HFFc6 (cell line): ENCODE measurements around the gene NODAL. TPM values are rescaled to one million over a fixed set of nuclear protein-coding genes. Genes with fewer than 3 reads are reported as not detected.

Experiments
- DNase-seq: peaks from one replicate; pipeline ENCODE4 v3.0.0-alpha.2; 2018
- H3K27ac Mint-ChIP-seq: 2 replicates; pipeline ENCODE4 v1.8.0; 2020; ENCODE audit warnings: mild to moderate bottlenecking, mixed read lengths
- H3K27me3 Mint-ChIP-seq: 2 replicates; pipeline ENCODE4 v1.8.0; 2021; ENCODE audit warnings: mild to moderate bottlenecking, moderate library complexity, mixed read lengths; ENCODE audit not compliant: insufficient read depth
- H3K36me3 Mint-ChIP-seq: 2 replicates; pipeline ENCODE4 v1.8.0; 2021; ENCODE audit warnings: low read depth, mixed read lengths
- H3K4me1 Mint-ChIP-seq: 2 replicates; pipeline ENCODE4 v1.8.0; 2020; ENCODE audit warnings: low read depth, mixed read lengths
- H3K4me3 Mint-ChIP-seq: 2 replicates; pipeline ENCODE4 v1.8.0; 2020; ENCODE audit warnings: mild to moderate bottlenecking, moderate library complexity, mixed read lengths
- H3K9me3 Mint-ChIP-seq: 2 replicates; pipeline ENCODE4 v1.8.0; 2020; ENCODE audit warnings: mild to moderate bottlenecking, mixed read lengths
- CTCF ChIP-seq: fragments of 200-600 bp; sonication (generic); IDR thresholded peaks from 2 replicates; pipeline ENCODE4 v1.5.0; 2021; ENCODE audit warnings: antibody characterized with exemption, mild to moderate bottlenecking
- total RNA-seq, 6 experiments: library from RNA; stranded (reverse); fragmentation: NEBNext Ultra II Directional; extraction: Animal tissue kit (Norgen Biotek cat#: 25700); gene quantifications; 2 replicates in 1 of 6; 3 replicates in 5 of 6; pipeline ENCODE4 v1.2.3, GENCODE V29; 2021

Gene NODAL
- total RNA-seq, 6 experiments from 2014 or later, result not detected

- TF ChIP-seq CTCF, result no peak
- Mint-ChIP-seq H3K4me1 (no peaks in the 10 kb centered on the region), H3K9me3 (no peaks in the 10 kb centered on the region), H3K36me3 (no peaks in the 10 kb centered on the region), H3K27ac (no peak overlapping the region), H3K4me3 (no peak overlapping the region), H3K27me3 (peaks cover 53% of the 10 kb centered on the region)
- DNase-seq, result no peak
These were observed 31.4 kb upstream of the NODAL start for GRCh38 chr10:70472799-70473454.

- Mint-ChIP-seq H3K36me3 (no peaks in the 10 kb centered on the region), H3K4me3 (no peak overlapping the region), H3K27ac (no peak overlapping the region), H3K9me3 (no peaks in the 10 kb centered on the region), H3K27me3 (peaks cover 62% of the 10 kb centered on the region), H3K4me1 (no peaks in the 10 kb centered on the region)
- no peak for DNase-seq
- TF ChIP-seq CTCF, result no peak
These were observed 25.5 kb upstream of the NODAL start for GRCh38 chr10:70466951-70467350.

GRCh38 chr10:70465832-70466231 is 24.4 kb upstream of the NODAL start:
- Mint-ChIP-seq H3K9me3 (no peaks in the 10 kb centered on the region), H3K36me3 (no peaks in the 10 kb centered on the region), H3K4me1 (no peaks in the 10 kb centered on the region), H3K27ac (no peak overlapping the region), H3K4me3 (no peak overlapping the region), H3K27me3 (peaks cover 61% of the 10 kb centered on the region)
- no peak for DNase-seq
- no peak for TF ChIP-seq CTCF

GRCh38 chr10:70465278-70465677 is 23.8 kb upstream of the NODAL start:
- H3K4me3 Mint-ChIP-seq, result no peak overlapping the region
- no peak for DNase-seq
- H3K36me3 Mint-ChIP-seq, result no peaks in the 10 kb centered on the region
- H3K27me3 Mint-ChIP-seq, result peaks cover 64% of the 10 kb centered on the region
- TF ChIP-seq CTCF, result no peak
- no peak overlapping the region for H3K27ac Mint-ChIP-seq
- H3K4me1 Mint-ChIP-seq, result no peaks in the 10 kb centered on the region
- H3K9me3 Mint-ChIP-seq, result no peaks in the 10 kb centered on the region

- Mint-ChIP-seq H3K27me3 (peaks cover 51% of the 10 kb centered on the region), H3K4me1 (no peaks in the 10 kb centered on the region), H3K27ac (no peak overlapping the region), H3K9me3 (no peaks in the 10 kb centered on the region), H3K36me3 (no peaks in the 10 kb centered on the region), H3K4me3 (no peak overlapping the region)
- no peak for DNase-seq
- no peak for TF ChIP-seq CTCF
These were observed 21.0 kb upstream of the NODAL start for GRCh38 chr10:70462349-70462984.
